Pancreas (tissue), 10 donors: ENCODE measurements around the gene PDCL2. TPM values are rescaled to one million over a fixed set of nuclear protein-coding genes. Genes with fewer than 3 reads are reported as not detected.

ENCODE experiments used
- ATAC-seq, 4 donors: fragments of 200-7000 bp; cut with Tn5 transposase; one replicate each; pipeline versions ENCODE4 v1.8.0 to v1.9.1; 2020; ENCODE audit warnings: mild to moderate bottlenecking in 4 of 4, moderate library complexity in 4 of 4
- DNase-seq, 6 donors: peaks; one replicate each; pipeline ENCODE4 v3.0.0-alpha.2; 2020
- FAIRE-seq: peaks from 2 replicates; lab custom pipeline; 2012; peaks lifted over from hg19 to GRCh38; lab: Jason Lieb, UNC
- H3K27ac ChIP-seq, 4 donors: fragments of 200-600 bp; sonication (generic); 1 replicate in 3 of 4; 2 replicates in 1 of 4; pipeline versions ENCODE4 v1.5.0 to v1.8.0; 2020
- H3K27me3 ChIP-seq, 4 donors: fragments of 200-600 bp; one replicate each; pipeline ENCODE4 v1.8.0; 2021
- H3K36me3 ChIP-seq, 3 donors: fragments of 200-600 bp; sonication (generic) in 1 of 3; one replicate each; pipeline versions ENCODE4 v1.5.0 to v1.8.0; 2020 to 2021
- H3K4me1 ChIP-seq, 3 donors: fragments of 200-600 bp; one replicate each; pipeline ENCODE4 v1.8.0; 2021
- H3K4me3 ChIP-seq, 4 donors: fragments of 200-600 bp; sonication (generic) in 2 of 4; one replicate each; pipeline versions ENCODE4 v1.5.0 to v1.8.0; 2020 to 2021
- H3K9me3 ChIP-seq, 4 donors: fragments of 200-600 bp; one replicate each; pipeline ENCODE4 v1.8.0; 2021
- WGBS, 2 donors: extraction: QIAGEN DNeasy Blood & Tissue Kit; methylation state at CpG; one replicate each; pipeline ENCODE4 v1.1.7; 2013; 5-methylcytosine and 5-hydroxymethylcytosine counted together
- intact Hi-C, 3 donors: fragments of 100-400 bp; cut with DNase I; formaldehyde crosslinking; loops; one replicate each; pipeline versions ENCODE4 v1.11.1 to v1.14.2; 2022
- polyA plus RNA-seq, 2 donors: library from polyadenylated mRNA; stranded (reverse); fragments of 200-250 nt; gene quantifications; one replicate each; pipeline ENCODE4 v1.2.3, GENCODE V29; 2013
- total RNA-seq, 6 donors: library from RNA; stranded (reverse); fragmentation: NEBNext Ultra II Directional in 4 of 6; extraction: Animal tissue kit (Norgen Biotek cat#: 25700) in 4 of 6; gene quantifications; one replicate each; pipeline versions ENCODE4 v1.2.1 to v1.2.4, GENCODE V29; 2021 to 2023
- TF ChIP-seq, protein P1 (sequence below), 4 donors: fragments of 200-600 bp; sonication (generic) in 3 of 4; IDR thresholded peaks; one replicate each; pipeline versions ENCODE4 v1.5.0 to v1.8.0; 2021; ENCODE audit warnings: antibody characterized with exemption in 4 of 4
- donor health status: healthy with polysubstance abuse.
- donor health status: DM: no; HTN: no; CAD: no; lungs with moderate emphysema.
- donor health status: DM: no; HTN: no; CAD: no.
- donor health status: control.
- donor health status: control.
- donor health status: Bipolar disorder and iron deficiency.
- donor health status: DM: yes; HTN: yes; CAD: no.
- donor health status: DM: no; HTN: no; CAD: no.
- donor health status: DM: no; HTN: no; CAD: no.
- donor health status: DM: yes; HTN: yes; CAD: no.

PDCL2 gene, protein sequence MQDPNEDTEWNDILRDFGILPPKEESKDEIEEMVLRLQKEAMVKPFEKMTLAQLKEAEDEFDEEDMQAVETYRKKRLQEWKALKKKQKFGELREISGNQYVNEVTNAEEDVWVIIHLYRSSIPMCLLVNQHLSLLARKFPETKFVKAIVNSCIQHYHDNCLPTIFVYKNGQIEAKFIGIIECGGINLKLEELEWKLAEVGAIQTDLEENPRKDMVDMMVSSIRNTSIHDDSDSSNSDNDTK
- total RNA-seq (not detected), polyA plus RNA-seq (not detected)

DNA sequence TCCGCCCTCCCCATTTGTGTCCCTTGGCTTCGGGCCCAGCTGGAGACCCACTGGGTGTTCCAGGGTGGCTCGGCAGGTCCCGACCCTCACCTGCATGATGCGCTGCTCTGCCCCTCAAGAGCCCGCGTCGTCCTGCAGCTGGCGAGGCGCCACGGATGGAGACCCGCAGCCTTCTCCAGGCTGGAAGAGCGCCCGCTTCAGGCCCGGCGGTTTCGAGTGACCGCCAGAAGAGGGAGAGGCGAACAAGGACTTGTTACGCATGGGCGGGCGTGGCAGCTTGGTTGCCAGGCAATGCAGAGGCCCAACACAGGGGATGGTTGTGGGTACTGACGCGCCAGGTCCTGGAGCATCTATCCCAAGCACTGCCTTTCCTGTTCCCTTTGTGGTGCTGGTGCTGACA lies at the start of gene PDCL2:
TSS of gene PDCL2 (minus strand) at position 232 of the 400 bp plus-strand sequence. CDS start at position 96, 136 bp downstream.
- no peak for FAIRE-seq
- no peak within 1 kb of the TSS for H3K27ac ChIP-seq
- H3K4me3 ChIP-seq: no peak within 1 kb of the TSS
- intact Hi-C loops: no loop called here
- WGBS, 2 donors: 87 to 89% methylated on average over 24 of the region's 24 CpGs
- H3K27me3 ChIP-seq: no peaks in the 10 kb centered on the region
- no peak for ATAC-seq
- TF ChIP-seq, protein P1, sequence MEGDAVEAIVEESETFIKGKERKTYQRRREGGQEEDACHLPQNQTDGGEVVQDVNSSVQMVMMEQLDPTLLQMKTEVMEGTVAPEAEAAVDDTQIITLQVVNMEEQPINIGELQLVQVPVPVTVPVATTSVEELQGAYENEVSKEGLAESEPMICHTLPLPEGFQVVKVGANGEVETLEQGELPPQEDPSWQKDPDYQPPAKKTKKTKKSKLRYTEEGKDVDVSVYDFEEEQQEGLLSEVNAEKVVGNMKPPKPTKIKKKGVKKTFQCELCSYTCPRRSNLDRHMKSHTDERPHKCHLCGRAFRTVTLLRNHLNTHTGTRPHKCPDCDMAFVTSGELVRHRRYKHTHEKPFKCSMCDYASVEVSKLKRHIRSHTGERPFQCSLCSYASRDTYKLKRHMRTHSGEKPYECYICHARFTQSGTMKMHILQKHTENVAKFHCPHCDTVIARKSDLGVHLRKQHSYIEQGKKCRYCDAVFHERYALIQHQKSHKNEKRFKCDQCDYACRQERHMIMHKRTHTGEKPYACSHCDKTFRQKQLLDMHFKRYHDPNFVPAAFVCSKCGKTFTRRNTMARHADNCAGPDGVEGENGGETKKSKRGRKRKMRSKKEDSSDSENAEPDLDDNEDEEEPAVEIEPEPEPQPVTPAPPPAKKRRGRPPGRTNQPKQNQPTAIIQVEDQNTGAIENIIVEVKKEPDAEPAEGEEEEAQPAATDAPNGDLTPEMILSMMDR (IDR thresholded peaks at IDR 0.05): no peak
- no peaks in the 10 kb centered on the region for H3K36me3 ChIP-seq
- H3K4me1 ChIP-seq: no peaks in the 10 kb centered on the region
- DNase-seq: peak in 2 of 6 donors; percentile 30 to 67
- H3K9me3 ChIP-seq: no peaks in the 10 kb centered on the region

DNA sequence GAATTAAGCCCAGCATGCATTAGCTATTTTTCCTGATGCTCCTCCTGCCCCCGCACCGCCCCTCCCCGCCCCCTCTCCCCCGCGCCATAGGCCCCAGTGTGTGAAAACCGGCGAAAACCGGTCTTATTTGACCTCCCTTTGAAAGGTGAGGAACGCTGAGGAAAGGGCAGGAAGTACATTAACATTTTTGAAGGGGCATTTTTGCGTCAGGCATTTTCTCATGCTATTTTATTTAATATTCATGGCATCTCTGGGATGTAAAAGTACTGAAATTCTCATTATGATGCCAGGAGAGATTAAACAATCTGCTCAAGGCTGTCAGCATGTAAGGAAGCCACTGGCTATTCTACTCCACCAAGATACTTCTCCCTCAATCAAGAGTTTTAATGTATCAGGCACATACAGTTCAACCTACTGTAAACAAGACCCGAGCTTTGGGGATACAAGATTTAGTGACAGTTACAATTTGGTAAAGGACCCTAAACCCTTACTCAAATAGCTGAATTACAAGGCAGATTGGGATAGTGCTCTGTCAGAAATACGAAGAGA lies 45.3 kb upstream of the PDCL2 start:
- FAIRE-seq: no peak

GRCh38 chr4:55636656-55636999 lies 44.6 kb upstream of the PDCL2 start:
- FAIRE-seq (no peak), DNase-seq (no peak), ATAC-seq (no peak)
- Histone ChIP-seq H3K4me3 (peak overlapping the region in 2 of 4 donors; percentile 21 to 47), H3K27ac (no peak overlapping the region), H3K9me3 (no peaks in the 10 kb centered on the region), H3K27me3 (peaks cover 0 to 14% (median 6%) of the 10 kb centered on the region in 4 donors), H3K36me3 (no peaks in the 10 kb centered on the region), H3K4me1 (no peaks in the 10 kb centered on the region)
- intact Hi-C loops: no loop called here
- TF ChIP-seq, protein P1 (IDR thresholded peaks at IDR 0.05): no peak
- WGBS, 2 donors: 11 to 15% methylated on average over 7 of the region's 7 CpGs

More for the DNA sequence above, 45.3 kb upstream of the PDCL2 start:
- H3K4me3 ChIP-seq: no peak overlapping the region
- no peak overlapping the region for H3K27ac ChIP-seq
- TF ChIP-seq, protein P1 (IDR thresholded peaks at IDR 0.05): no peak
- WGBS, 2 donors: 11 to 15% methylated on average over 12 of the region's 12 CpGs
- peaks cover 0 to 14% (median 5%) of the 10 kb centered on the region in 4 donors for H3K27me3 ChIP-seq
- intact Hi-C loops: no loop called here
- no peaks in the 10 kb centered on the region for H3K36me3 ChIP-seq
- ATAC-seq (no peak), DNase-seq (no peak)
- H3K4me1 ChIP-seq: no peaks in the 10 kb centered on the region
- no peaks in the 10 kb centered on the region for H3K9me3 ChIP-seq

- intact Hi-C loops: no loop called here
- Histone ChIP-seq H3K27ac (no peak within 1 kb of the TSS), H3K9me3 (no peaks in the 10 kb centered on the region), H3K36me3 (no peaks in the 10 kb centered on the region), H3K4me3 (peak within 1 kb of the TSS in 3 of 4 donors; percentile 1 to 47 (median 21)), H3K27me3 (peaks cover 0 to 14% (median 6%) of the 10 kb centered on the region in 4 donors), H3K4me1 (no peaks in the 10 kb centered on the region)
- ATAC-seq (peak; percentile 61 to 92 (median 86)), FAIRE-seq (no peak), DNase-seq (peak; percentile 33 to 75 (median 40))
- 0 to 1% methylated on average over 75 to 80 of the region's 80 CpGs for WGBS, 2 donors
- TF ChIP-seq, protein P1 (IDR thresholded peaks at IDR 0.05): no peak
These were observed 44.0 kb upstream of the PDCL2 start, which contains the start of gene NMU for GRCh38 chr4:55635741-55636655. TSS of gene NMU (minus strand) at chr4:55636298. CDS start at chr4:55636192, 106 bp downstream.
